ENCODE data around the gene ZCCHC17. TPM values are rescaled to one million over a fixed set of nuclear protein-coding genes. Genes with fewer than 3 reads are reported as not detected.

ZCCHC17 gene
- total RNA-seq, 1 experiment from 2014 or later, result 83.9 TPM

DNA sequence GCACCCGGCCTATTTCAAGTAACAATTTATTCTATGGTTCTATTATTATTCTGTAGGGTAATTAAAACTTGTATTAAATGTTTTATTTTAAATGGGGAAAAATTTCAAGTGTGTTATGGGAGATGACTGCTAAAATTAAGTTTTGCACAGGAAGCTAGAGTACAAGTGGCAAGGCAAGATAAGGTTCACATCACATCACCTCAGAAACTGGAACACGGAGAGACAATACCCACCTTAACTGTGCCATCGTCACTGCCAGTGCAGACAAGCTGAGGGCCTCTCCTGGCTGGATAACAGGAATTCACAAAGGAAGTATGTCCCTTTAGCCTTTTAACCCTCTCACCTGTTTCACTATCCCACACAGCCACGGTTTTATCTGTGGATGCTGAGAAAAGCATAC, 7.8 kb upstream of the ZCCHC17 start:
- DNase-seq, result no peak
- peaks cover 28% of the 10 kb centered on the region for H3K36me3 ChIP-seq (replicated peaks; ENCODE audit: control insufficient read depth, insufficient read depth, low read length)
- no peak overlapping the region for H3K4me3 ChIP-seq (ENCODE audit: insufficient read depth, low read depth, low read length)
- no peaks in the 10 kb centered on the region for H3K27me3 ChIP-seq (ENCODE audit: control insufficient read depth, insufficient read depth, low read length)

DNA sequence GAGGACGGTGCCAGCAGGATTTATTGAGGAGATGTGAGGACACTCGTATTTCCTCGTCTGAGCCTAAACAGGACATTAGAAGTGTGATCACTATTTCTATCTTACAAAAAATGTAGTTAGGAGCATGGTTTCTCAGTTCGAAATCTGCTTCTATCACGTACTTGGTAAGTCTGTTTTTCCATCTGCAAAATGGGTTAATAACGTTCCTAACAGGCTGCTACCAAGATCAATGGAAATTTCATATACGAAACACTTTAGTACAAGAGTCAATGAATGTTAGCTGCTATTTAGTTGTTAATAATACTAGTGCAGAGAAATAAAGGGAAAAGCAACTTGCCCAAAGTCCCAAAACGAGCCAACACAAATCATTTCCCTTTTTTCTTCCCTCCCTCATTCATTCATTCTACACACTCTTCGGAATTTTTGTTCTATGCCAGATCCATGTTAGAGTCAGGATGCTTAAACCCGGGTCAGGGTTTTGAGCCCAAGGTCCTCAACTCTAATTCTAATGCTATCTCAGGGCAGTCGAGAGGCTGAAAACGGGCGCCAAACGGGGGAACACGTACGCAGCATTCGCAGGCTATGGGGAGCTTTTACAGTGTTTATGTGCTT, 852 bp upstream of the ZCCHC17 start:
- Histone ChIP-seq H3K36me3 (replicated peaks; ENCODE audit: control insufficient read depth, insufficient read depth, low read length) (peaks cover 18% of the 10 kb centered on the region), H3K4me3 (ENCODE audit: insufficient read depth, low read depth, low read length) (peak overlapping the region; percentile 88), H3K27me3 (ENCODE audit: control insufficient read depth, insufficient read depth, low read length) (no peaks in the 10 kb centered on the region)
- DNase-seq, result no peak

DNA sequence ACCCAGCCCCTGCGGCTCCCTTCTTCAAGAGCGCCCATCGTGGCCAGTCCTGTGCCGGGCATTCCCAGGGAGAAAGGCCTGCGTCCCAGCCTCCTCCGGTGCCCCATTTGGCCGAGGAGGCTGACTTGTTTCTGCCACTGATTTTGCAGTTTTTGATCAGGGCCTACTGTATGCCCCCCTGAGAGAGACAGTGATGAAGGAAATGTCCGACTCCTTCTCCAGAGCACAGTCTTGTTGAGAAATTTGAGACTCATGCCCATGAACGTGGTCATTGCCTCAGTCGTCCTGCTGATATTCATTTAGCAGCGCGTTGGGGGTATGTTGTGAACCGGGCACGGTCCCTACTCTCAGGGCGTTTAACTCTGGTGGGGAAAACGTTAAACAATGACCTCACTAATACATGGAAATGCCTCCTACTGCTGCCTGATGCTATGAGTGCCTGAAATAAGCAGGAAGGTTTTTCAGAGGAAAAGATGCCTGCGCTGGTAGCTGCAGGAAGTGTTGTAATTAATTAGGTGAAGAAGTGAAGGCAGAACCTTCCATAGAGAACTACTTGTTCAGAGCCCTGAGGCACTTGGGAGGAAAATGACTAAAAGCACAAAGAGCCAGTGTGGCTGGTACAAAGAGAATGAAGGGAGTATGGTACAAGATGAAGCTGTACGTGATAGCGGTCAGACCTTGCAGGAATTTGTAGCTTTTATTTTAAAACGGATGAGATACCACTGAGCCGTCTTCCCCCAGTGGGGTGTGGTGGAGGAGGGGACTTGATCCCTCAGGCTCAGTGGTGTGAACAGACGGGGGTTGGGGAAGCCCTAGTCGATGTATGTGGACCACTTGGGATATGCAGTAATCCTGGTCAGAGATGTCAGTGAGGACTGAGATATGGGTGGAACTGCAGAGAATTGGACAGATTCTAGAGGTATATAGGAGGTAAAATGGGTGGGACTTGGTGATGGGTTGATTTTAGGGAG, 730 bp downstream of the ZCCHC17 start:
- Histone ChIP-seq H3K36me3 (replicated peaks; ENCODE audit: control insufficient read depth, insufficient read depth, low read length) (peaks cover 11% of the 10 kb centered on the region), H3K4me3 (ENCODE audit: insufficient read depth, low read depth, low read length) (peak overlapping the region; percentile 91), H3K27me3 (ENCODE audit: control insufficient read depth, insufficient read depth, low read length) (no peaks in the 10 kb centered on the region)
- DNase-seq, result peak; percentile 37

DNA sequence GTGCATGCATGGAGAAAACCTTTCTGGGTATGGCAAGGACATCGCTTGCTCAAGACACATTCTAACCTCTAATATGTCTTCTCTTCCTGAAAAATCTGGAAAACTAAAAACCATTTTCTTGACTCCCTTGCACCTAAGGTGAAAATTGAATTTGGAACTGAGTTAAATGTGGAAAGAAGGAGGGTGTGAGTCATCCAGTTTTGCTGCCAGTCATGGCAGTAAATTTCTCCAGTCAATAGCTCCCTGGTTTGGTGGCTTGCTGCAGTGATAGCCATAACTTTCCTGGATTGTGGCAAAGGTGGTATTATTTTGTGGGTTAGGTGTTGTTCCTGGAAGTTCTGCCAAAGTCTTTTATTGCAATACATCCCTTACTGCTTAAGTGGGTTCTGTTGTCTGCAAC, 2.5 kb downstream of the ZCCHC17 start:
- DNase-seq, result no peak
- no peaks in the 10 kb centered on the region for H3K27me3 ChIP-seq (ENCODE audit: control insufficient read depth, insufficient read depth, low read length)
- H3K4me3 ChIP-seq (ENCODE audit: insufficient read depth, low read depth, low read length), result no peak overlapping the region
- H3K36me3 ChIP-seq (replicated peaks; ENCODE audit: control insufficient read depth, insufficient read depth, low read length), result peaks cover 2% of the 10 kb centered on the region; the same call in 1 of the 2 replicates

DNA sequence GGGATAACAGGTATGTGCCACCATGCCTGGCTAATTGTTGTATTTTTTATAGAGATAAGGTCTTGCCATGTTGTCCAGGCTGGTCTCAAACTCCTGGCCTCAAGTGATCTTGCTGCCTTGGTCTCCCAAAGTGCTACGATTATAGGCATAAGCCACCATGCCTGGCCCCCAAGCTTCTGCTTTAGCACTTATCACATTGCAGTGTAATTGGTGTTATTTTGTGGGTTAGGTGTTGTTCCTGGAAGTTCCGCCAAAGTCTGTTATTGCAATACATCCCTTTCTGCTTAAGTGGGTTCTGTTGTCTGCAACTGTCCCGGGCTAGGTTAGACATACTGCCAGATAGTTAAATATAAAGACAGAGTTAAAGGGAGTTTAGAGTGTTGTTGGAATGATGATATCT, 3.4 kb downstream of the ZCCHC17 start:
- H3K4me3 ChIP-seq (ENCODE audit: insufficient read depth, low read depth, low read length), result no peak overlapping the region
- H3K36me3 ChIP-seq (replicated peaks; ENCODE audit: control insufficient read depth, insufficient read depth, low read length), result no peaks in the 10 kb centered on the region; the same call in 1 of the 2 replicates
- no peaks in the 10 kb centered on the region for H3K27me3 ChIP-seq (ENCODE audit: control insufficient read depth, insufficient read depth, low read length)
- no peak for DNase-seq

DNA sequence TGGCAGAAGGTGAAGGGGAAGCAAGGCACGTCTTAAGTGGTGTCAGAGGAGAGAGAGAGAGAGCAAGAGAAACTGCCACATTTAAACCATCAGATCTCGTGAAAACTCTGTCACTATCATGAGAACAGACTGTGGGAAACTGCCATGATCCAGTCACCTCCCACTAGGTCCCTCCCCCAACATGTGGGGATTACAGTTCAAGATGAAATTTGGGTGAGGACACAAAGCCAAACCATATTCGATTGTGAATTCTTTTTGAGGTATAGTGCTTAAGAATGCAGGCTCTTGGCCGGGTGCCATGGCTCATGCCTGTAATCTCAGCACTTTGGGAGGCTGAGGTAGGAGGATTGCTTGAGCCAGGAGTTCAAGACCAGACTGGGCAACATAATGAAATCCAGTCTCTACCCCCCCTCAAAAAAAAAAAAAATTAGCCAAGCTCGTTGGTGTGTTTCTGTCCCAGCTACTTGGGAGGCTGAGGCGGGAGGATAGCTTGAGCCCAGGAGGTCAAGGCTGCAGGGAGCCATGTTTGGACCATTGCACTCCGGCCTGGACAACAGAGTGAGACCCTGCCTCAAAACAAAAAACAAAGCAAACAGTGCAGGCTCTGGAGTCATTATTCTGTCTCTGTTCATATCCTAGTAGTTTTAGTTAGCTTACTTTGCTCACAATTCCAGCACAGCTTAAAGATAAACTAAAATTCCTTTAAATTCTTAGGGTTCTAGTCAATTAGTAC, 6.0 kb downstream of the ZCCHC17 start:
- no peak for DNase-seq
- no peaks in the 10 kb centered on the region for H3K27me3 ChIP-seq (ENCODE audit: control insufficient read depth, insufficient read depth, low read length)
- no peaks in the 10 kb centered on the region for H3K36me3 ChIP-seq (replicated peaks; ENCODE audit: control insufficient read depth, insufficient read depth, low read length)
- no peak overlapping the region for H3K4me3 ChIP-seq (ENCODE audit: insufficient read depth, low read depth, low read length)

DNA sequence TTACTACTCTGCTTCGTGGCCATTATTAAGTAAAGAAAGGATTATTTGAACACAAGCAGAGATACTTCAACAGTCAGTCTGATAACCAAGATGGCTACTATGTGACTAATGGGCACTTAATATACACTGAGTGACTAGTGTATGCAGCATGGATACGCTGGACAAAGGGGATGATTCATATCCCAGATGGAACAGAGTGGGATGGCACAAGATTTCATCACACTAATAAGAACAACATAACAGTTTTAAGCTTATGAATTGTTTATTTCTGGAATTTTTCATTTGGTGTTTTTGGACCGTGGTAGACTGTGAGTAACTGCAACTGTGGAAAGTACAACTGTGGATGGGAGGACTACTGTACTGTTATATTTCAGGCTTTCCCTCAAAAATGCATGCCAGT, 9.4 kb downstream of the ZCCHC17 start:
- DNase-seq, result no peak
- H3K27me3 ChIP-seq (ENCODE audit: control insufficient read depth, insufficient read depth, low read length), result no peaks in the 10 kb centered on the region
- H3K4me3 ChIP-seq (ENCODE audit: insufficient read depth, low read depth, low read length), result no peak overlapping the region
- H3K36me3 ChIP-seq (replicated peaks; ENCODE audit: control insufficient read depth, insufficient read depth, low read length), result peaks cover 3% of the 10 kb centered on the region

DNA sequence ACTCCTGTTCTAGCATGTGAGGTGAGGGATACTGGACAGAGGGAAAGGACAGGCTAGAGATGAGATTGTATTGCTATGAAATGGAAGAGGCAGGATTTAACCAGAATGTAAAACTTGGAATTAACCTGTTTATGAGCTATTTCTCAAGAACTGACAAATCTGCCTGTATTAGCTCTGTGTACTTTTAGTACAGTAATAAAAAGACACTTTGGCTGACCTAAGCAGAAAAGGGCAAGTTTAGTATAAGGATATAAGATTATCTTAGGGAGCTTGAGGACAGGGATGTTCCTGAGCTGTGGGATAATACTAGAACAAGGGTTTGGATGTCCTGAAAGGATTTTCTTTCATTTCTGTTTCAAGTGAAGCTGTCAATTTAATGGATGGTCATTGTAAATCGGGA, 11.2 kb downstream of the ZCCHC17 start:
- no peak for DNase-seq
- H3K36me3 ChIP-seq (replicated peaks; ENCODE audit: control insufficient read depth, insufficient read depth, low read length), result peaks cover 6% of the 10 kb centered on the region
- H3K27me3 ChIP-seq (ENCODE audit: control insufficient read depth, insufficient read depth, low read length), result no peaks in the 10 kb centered on the region
- H3K4me3 ChIP-seq (ENCODE audit: insufficient read depth, low read depth, low read length), result no peak overlapping the region

DNA sequence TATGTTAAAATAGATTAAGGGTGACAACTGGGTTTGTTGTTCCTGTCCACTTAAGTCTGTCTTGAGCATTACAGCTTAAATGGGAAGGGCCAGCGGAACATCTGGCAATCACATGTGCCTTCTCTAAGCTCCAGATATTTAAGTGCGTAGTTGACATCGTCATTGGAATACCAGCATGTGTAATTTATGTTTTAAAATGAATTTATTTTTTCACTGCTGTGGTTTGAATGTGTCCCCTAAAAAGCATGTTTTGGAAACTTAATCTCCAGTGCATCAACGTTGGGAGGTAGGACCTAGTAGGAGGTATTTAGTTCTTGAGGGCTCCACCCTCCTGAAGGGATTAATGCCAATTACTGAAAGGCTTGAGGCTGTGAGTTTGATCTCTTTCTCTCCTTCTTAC, 13.4 kb downstream of the ZCCHC17 start:
- Histone ChIP-seq H3K27me3 (ENCODE audit: control insufficient read depth, insufficient read depth, low read length) (no peaks in the 10 kb centered on the region), H3K36me3 (replicated peaks; ENCODE audit: control insufficient read depth, insufficient read depth, low read length) (peaks cover 10% of the 10 kb centered on the region), H3K4me3 (ENCODE audit: insufficient read depth, low read depth, low read length) (no peak overlapping the region)
- no peak for DNase-seq

DNA sequence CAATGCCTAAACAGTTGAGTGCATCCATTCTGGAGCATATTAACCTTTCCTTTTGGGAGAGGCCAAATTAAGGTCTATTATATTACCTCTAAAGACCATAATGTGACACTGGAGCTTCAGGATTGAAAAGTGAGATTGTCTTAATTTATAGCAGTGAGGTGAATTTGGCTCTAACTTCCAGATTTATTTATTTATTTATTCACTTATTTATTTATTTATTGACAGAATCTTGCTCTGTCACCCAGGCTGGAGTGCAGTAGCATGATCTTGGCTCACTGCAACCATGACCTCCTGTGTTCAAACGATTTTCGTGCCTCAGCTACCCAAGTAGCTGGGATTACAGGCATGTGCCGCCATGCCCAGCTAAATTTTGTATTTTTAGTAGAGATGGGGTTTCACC, 19.1 kb downstream of the ZCCHC17 start:
- H3K36me3 ChIP-seq (replicated peaks; ENCODE audit: control insufficient read depth, insufficient read depth, low read length), result peaks cover 9% of the 10 kb centered on the region

DNA sequence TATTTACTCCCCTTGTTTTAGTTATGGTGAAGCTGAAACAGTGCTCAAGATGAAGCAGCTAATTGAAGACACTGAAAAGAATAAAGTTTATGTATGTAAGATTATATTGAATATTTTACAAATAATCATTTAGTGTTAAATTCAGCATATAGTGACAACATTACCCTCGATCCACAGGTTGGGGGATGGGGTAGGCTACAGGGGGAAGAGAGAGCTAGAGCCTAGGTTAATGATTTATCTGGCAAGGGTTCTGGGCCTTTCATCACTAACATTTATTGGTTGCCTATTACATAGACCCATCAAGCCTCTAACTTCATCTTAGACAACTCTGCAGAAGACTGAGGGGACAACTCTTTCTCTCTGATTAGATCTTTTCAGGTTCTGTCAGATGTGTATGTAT, 21.3 kb downstream of the ZCCHC17 start:
- H3K27me3 ChIP-seq (ENCODE audit: control insufficient read depth, insufficient read depth, low read length), result no peaks in the 10 kb centered on the region
- no peak overlapping the region for H3K4me3 ChIP-seq (ENCODE audit: insufficient read depth, low read depth, low read length)
- H3K36me3 ChIP-seq (replicated peaks; ENCODE audit: control insufficient read depth, insufficient read depth, low read length), result peaks cover 3% of the 10 kb centered on the region
- no peak for DNase-seq

More for the DNA sequence above, 19.1 kb downstream of the ZCCHC17 start:
- no peak overlapping the region for H3K4me3 ChIP-seq (ENCODE audit: insufficient read depth, low read depth, low read length)
- H3K27me3 ChIP-seq (ENCODE audit: control insufficient read depth, insufficient read depth, low read length), result no peaks in the 10 kb centered on the region
- no peak for DNase-seq

DNA sequence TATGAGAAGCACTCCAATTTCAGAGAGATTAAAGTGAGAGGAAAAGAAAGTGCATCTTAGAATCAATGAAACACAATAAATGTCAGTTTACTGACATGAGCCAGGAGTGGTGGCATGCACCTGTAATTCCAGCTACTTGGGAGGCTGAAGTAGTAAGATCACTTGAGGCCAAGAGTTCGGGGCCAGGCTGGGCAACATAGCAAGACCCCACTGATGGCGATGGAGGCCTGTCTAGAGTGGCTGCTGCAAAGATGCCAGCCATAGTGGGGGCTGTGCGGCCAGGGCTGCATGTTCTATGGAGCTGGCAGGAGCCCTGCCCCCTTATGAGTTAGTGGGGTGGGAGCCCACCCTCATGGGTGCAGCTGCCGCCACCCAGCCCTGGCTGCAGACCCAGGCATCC, 27.3 kb downstream of the ZCCHC17 start:
- no peaks in the 10 kb centered on the region for H3K27me3 ChIP-seq (ENCODE audit: control insufficient read depth, insufficient read depth, low read length)
- no peak overlapping the region for H3K4me3 ChIP-seq (ENCODE audit: insufficient read depth, low read depth, low read length)
- no peak for DNase-seq
- H3K36me3 ChIP-seq (replicated peaks; ENCODE audit: control insufficient read depth, insufficient read depth, low read length), result peaks cover 1% of the 10 kb centered on the region

DNA sequence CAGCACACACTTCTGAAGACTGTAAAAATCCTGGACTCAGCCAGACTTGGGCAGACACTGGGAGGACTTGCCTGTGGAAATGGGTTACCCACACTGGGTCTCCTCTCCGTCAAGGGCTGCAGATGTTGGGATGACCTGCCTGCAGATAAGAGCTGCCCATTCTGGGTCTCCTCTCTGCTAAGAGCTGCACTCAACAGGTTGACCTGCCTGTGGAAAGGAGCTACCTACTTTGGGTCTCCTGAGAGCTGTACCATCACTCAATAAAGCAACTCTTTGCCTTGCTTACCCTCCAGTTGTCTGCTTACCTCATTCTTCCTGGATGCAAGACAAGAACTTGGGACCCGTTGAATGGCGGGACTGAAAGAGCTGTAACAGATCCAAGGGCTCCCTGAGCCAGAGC, 28.2 kb downstream of the ZCCHC17 start:
- DNase-seq, result no peak
- peaks cover 1% of the 10 kb centered on the region for H3K36me3 ChIP-seq (replicated peaks; ENCODE audit: control insufficient read depth, insufficient read depth, low read length)
- H3K4me3 ChIP-seq (ENCODE audit: insufficient read depth, low read depth, low read length), result no peak overlapping the region
- no peaks in the 10 kb centered on the region for H3K27me3 ChIP-seq (ENCODE audit: control insufficient read depth, insufficient read depth, low read length)

DNA sequence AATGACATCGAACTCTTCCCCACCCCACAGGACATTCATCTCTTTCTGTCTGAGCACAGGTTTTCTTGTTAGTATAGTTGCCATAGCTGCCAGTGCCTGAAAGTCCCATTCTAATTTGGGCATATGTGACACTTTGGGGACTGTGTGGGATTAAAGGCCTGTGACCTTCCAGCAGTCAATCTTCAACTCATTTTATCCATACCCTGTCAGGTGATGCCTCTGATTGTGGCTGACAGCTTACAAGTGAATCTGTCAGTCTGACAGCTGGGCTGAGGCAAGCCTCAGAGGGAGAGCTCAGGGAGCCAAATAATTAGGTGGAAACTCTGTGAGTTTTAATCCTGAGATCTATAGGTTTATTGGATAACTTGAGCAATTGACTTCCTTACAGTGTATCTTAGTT, 29.6 kb downstream of the ZCCHC17 start:
- H3K36me3 ChIP-seq (replicated peaks; ENCODE audit: control insufficient read depth, insufficient read depth, low read length), result peaks cover 1% of the 10 kb centered on the region
- no peak for DNase-seq
- H3K27me3 ChIP-seq (ENCODE audit: control insufficient read depth, insufficient read depth, low read length), result no peaks in the 10 kb centered on the region
- H3K4me3 ChIP-seq (ENCODE audit: insufficient read depth, low read depth, low read length), result no peak overlapping the region

DNA sequence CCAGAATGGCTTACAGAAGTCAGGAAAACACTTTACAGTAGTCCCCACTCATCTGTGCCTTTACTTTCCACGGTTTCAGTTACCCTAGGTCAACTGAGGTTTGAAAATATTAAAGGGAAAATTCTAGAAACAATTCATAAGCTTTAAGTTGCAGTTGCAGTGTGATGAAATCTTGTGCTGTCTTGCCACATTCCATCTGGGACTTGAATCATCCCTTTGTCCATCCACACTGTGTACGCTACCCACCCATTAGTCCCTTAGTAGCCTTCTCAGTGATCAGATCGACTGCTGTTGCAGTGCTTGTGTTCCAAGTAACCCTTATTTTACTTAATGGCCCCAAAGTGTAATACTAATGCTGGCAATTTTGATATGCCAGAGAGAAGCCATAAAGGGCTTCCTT, 30.5 kb downstream of the ZCCHC17 start:
- Histone ChIP-seq H3K36me3 (replicated peaks; ENCODE audit: control insufficient read depth, insufficient read depth, low read length) (peaks cover 1% of the 10 kb centered on the region), H3K27me3 (ENCODE audit: control insufficient read depth, insufficient read depth, low read length) (no peaks in the 10 kb centered on the region), H3K4me3 (ENCODE audit: insufficient read depth, low read depth, low read length) (no peak overlapping the region)
- no peak for DNase-seq
